HG02973 (cell line): Measurements from ENCODE around the gene ADORA1.

Source experiments
- ATAC-seq: cut with Tn5 transposase; IDR thresholded peaks from one replicate; pipeline ENCODE4 v1.9.1; 2021; ENCODE audit warnings: moderate library complexity; ENCODE audit not compliant: unreplicated experiment

Gene ADORA1

GRCh38 chr1:203093754-203094410 is 33.6 kb upstream of the ADORA1 start:
- ATAC-seq: no peak

- no peak for ATAC-seq
Measured at GRCh38 chr1:203095061-203095690, 32.4 kb upstream of the ADORA1 start.

GRCh38 chr1:203096566-203096965 is 31.0 kb upstream of the ADORA1 start:
- ATAC-seq: no peak

- ATAC-seq: no peak
Measured at GRCh38 chr1:203097001-203097400, 30.5 kb upstream of the ADORA1 start.

DNA sequence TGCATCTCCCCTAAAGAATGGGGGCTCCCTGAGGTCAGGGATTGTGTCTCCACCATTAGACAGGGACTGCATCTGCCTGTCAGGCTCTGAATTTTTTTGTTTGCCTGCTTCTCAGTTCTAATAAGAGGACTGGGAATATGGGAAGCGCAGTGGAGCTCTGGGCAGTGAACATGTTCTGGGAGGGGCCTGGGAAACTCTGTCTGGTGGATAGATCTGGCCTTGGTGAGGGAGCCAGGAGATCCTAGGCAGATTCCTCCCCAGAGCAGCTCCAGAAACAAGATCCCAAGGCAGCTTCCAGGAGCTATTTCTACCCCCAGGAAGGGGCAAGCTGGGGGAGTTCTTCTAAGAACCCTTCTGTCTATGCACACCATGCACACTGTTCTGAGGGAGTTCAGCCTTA is 29.1 kb upstream of the ADORA1 start:
- no peak for ATAC-seq

- no peak for ATAC-seq
Measured at GRCh38 chr1:203098914-203099520, 28.5 kb upstream of the ADORA1 start.

GRCh38 chr1:203099805-203100515 is 27.6 kb upstream of the ADORA1 start:
- ATAC-seq: no peak

DNA sequence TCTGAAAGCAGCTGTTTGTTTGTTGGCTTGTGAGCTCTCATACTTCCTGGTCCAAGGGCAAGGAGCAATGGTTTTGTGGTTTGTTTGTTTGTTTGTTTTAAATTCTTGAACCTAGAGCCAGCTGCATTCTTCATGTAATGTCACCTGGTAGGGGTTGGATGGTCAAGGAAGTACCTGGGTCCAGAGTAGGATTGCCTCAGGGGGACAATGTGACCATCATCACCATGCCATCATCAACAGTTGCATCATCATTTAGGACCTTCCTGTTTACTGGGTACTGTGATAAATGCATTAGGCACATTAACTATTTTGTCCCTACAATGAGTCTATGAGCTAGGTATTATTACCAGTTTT is 27.0 kb upstream of the ADORA1 start:
- ATAC-seq: no peak

GRCh38 chr1:203101813-203102634 is 25.5 kb upstream of the ADORA1 start:
- no peak for ATAC-seq

DNA sequence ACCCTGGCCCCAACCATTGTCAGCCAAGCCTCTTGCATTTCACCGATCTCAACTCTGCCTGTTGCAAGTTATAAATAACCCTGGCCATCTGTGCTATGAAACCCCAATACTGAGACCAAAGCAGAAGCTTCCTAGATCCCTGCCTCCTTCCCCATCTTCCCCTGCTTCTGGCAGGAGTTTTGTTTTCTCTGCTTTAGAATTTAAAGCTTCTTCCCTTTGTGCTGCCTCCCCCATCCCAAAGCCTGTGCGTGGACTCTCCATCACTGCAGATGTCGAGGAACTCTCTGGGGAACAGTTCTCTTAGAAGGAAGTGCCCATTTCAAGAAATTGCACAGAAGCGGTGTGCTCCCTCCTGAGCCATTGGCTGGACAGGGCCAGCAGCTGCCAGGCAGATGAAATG is 24.3 kb upstream of the ADORA1 start:
- ATAC-seq: no peak

DNA sequence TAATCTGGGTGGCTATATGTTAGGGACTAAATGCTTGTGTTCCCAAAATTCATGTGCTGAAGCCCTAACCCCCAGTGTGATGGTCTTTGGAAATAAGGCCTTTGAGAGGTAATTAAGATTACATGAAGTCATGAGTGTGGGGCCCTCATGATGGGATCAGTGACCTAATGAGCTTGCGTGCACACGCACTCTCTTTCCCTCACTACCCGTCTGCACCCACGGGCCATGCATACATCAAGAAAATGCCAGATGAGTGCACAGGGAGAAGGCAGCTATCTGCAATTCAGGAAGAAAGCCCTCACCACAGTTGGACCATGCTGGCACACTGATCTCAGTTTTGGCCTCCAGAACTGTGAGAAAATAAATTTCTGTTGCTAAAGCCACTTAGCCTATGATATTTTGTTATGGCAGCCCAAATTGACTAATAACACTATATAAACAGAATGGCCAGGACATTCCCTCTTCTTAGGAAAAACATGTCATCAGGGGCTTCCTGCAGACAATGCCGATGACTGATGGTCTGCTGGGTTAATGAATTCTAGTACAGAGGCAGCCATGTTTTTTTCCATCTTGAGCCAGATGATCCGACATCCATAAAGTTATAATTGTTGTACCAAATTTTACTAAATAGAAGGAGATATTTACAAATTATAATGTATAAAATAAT is 23.6 kb upstream of the ADORA1 start:
- no peak for ATAC-seq

DNA sequence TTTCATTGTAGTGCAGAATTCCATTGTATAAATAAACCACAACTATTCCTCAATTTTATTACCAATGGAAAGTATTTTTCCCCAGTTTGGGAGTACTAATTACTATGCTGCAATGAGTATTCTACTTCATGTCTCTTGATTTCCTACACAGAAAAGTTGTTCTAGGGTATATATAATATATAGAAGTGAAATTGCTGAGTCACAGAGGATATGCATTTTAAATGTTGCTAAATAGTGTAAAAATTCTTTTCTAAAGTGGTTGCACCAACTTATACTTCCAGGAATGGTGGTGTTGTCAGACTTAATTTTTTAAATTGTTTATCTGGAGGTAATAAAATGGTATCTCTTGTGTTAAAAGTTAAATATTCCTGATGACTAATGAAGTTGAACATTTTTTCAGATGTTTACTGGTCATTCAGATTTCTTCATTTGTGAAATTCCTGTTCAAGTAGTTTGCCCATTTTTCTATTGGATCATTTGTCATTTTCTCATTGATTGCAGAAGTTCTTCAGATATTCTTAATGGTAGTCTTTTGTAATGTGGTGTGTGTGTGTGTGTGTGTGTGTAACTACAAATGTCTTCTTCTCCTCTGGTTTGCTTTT is 22.6 kb upstream of the ADORA1 start:
- ATAC-seq: no peak

DNA sequence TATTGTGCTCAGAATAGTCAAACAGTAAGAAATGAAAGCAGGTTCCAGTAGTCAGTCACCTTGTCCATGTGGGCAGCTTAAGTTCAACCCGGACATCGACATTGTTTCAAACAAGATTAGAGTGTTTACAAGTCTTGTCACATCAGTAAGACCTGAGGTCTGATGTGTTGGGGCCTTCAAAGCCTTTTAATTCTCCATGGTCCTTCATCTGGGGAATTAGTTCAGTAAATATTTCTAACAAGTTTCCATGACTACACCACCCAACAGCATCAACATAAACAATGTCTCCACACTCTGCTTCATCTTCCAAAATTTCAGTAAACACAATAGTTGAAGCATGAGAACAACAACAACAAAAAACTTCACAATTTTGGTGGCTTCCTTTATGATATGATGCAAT is 15.1 kb upstream of the ADORA1 start:
- no peak for ATAC-seq

GRCh38 chr1:203113308-203113707 is 14.2 kb upstream of the ADORA1 start:
- no peak for ATAC-seq

- no peak for ATAC-seq
Measured at GRCh38 chr1:203114202-203114601, 13.3 kb upstream of the ADORA1 start.

DNA sequence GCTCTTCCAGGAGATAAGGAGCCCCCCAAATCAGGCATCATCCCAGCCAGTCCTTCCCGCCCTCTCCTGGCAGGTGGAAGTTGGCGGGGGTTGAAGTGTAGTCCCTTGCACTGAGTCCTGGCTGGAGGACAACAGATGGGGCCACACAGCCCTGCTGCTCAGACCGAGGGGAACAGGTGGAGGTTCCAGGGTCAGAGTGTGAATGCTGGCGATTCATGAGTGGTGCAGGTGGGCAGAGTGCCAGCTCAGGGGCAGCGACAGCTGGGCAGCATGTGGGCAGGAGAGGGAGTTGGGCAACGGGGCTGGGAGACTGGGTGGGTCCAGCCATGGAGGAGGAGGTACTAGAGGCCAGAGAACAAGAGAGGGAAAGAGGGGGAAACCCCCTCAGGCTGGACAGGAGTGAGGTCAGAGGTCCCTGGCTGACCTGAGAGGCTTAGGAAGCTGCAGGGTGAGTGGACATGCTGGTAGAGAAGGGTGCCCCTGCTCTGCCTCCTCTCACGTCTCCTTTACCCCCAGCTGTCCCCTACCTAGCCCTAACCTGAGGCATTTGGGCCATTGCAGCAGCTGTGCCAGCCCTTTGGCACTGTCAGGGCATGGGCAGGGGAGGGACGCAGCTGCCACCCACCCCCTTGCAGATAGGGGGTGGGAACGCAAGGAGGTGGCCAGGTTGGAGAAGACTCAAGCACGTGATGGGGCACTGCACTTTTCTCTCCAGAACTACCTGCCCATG is 11.3 kb upstream of the ADORA1 start:
- ATAC-seq: no peak

- ATAC-seq: no peak
Measured at GRCh38 chr1:203117611-203118575, 9.6 kb upstream of the ADORA1 start.
